Hepatic stellate cell (primary cell): ENCODE data around the gene ZBP1.

Experiments used
- DNase-seq: peaks from one replicate; pipeline ENCODE4 v3.0.0; 2011; ENCODE audit warnings: low spot score

ZBP1 gene

GRCh38 chr20:57586370-57586793, 33.8 kb downstream of the ZBP1 start:
- DNase-seq: no peak

DNA sequence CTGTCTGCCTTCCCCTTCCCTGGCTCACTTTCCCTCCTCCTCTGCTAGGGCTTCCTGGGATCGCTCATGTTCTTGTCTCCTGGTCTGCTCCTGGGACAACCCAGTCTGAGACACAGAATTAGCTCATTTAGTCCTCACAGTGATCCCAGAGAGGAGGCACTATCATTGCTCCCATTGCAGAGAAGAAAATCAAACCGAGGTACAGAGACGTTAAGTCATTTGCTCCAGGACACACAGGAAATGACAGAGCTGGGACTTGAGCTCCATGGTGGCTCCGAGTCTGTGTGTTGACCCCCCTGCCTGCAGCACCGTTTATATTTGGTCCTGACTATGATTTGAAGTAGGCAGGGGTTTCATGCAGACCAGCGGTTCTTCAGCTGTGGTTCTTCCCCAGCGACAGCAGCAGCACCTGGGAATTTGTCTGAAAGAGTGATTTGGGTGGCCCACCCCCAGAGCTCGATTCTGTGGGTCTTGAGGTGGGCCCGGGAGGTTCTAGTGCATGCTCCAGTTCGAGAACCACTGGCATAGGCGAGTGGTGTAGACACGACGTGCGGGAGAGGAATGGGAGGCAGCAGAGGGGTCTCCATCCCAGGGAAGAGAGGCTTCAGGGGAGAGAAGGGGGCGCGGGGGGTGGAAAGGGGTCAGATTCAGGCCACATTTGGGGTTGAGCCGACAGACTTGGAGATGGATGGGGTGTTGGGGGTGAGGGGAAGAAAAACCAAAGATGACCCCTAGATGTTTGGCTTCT, 34.6 kb downstream of the ZBP1 start:
- DNase-seq: no peak

- DNase-seq: no peak
These were observed 35.3 kb downstream of the ZBP1 start for GRCh38 chr20:57584768-57585461.

DNA sequence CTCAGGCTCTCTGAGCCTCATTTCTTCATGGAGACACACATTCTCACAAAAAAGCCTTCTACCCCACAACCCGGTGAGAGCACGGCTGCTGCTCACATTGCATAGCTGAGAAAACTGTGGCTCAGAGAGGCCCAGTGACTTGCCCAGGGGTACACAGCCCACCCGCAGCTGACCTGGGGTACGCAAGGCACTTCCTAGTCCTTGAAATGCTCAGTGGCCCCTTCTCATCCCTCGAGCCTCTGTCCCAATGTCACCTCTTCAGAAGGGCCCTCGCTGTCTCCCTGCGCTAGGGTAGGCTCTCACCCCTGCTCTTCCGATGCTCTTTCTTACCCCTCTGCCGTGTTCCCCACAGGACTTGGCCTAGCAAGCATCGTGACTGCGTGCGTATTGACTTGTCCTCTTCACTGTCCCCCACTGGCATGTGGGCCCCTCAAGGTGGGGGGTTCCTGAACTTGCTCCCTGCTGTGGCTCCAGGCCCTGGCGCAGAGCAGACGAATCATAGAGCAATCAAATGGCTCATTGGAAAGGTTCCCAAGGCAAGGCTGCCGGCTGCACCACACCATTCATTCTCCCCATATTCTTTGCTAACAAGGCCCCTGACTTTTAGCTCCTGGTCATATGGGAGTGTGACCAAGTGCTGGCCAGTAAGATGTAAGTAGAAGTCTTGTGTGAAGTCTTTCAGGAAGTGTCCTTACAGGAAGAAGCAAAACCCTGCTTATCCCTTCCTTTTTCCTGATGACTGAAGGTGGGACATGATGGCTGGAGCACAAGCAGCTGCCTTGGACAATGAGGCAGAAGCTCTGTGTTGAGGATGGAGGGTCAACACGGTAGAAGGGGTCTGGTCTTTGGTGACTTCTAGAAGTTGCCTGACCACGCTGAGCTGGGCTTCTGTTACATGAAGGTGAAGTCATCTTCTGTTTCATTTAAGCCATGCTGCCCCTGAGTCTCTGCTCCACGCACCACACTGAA, 36.7 kb downstream of the ZBP1 start:
- no peak for DNase-seq

GRCh38 chr20:57582432-57583288, 37.6 kb downstream of the ZBP1 start:
- DNase-seq: no peak

GRCh38 chr20:57582029-57582378, 38.2 kb downstream of the ZBP1 start:
- DNase-seq: no peak

DNA sequence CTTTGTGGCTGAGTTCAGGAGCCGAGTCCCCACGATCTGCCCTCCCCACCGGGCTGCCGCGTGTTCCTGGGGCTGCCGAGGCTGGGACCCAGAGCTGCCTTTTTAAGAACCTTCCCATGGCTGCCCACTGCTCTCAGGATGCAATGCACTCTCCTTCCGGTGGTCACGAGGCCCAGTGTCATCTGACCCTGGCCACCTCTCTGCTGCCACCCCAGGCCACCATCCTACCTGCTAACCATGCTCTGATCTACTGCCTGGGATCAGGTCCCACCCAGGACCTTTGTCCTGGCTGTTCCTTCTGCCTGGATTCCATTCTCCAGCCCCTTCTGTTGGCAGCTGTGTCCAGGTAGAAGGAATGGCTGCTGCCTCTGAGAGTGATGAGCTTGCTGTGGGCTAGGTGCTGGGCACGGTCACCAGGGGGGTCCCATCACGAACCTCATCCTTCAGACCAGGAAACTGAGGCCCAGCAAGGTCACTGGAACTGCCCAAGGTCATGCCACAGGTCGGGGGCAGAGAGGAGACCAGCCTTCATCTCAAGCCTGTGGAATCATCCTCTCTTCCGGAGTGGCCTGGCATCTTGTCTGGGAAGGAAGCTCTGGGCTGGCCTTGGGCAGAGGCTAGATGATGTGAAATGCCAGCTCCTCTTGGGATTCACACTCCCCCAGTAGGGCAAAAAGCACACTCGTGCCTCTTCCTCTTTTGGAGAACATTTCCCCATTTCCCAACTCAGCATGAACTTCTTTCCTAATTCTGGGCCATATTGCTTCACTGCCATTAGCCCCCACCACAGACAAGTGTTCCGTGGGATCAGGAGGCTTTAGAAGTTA, 38.8 kb downstream of the ZBP1 start:
- no peak for DNase-seq

- DNase-seq: no peak
These were observed 39.6 kb downstream of the ZBP1 start for GRCh38 chr20:57580478-57581201.

DNA sequence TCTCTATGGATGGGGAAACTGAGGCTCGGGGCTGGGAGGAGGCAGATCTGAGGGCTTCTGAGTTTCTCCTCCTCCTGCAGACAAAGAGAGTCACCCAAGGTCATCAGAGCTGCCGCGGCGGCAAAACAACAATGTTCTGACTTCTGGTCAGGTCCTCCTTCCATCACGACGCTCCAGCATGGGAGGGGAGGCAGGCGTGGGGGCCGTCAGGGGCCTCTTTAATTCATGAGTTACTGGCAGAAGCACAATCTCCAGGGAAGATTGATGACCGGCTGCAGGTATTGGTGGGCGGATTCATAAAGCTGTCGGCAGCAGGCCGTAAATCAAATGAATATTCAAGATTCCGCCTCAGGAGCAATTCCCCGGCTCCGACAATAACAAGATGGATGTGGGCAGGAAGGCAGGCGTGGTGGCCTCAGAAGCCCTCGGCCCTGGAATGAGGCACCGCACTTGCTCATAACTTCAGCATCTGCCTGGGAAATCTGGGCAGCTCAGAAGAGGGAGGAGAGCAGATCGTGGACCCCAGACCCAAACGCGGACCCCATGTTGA, 40.3 kb downstream of the ZBP1 start:
- DNase-seq: no peak

- DNase-seq: no peak
These were observed 40.8 kb downstream of the ZBP1 start for GRCh38 chr20:57579331-57579897.

DNA sequence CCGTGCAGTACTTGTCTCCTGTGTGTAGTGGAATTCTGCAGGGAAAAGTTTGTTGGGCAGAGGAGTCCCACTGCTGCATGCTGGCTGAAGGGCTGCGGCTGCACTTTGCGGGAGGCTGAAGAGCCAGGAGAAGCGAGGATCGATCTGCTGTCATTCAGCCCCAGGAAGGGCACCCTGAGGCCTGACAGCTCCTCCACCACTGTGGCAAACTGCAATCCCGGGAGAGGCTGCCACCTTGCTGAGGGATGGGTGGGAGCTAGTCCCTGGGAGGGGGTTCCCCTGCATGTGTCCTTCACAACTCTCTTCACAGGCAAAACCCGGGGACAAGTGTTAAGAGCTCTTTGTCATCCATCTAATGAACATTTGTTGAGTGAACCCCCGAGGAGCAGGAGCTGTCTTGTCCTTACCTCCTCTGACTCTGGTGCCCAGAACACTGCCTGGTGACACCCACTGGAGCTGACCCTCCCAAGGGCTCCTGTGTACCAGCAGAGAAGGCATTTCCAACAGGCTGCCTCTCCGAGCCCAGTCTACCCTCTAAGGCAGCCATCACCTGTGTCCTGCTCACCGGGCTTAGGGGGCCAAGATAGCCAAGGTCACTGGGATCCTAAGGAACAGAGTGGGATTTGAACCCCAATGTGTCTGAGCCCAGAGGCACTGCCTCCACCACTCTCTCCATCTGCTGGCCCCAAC, 41.6 kb downstream of the ZBP1 start:
- no peak for DNase-seq

DNA sequence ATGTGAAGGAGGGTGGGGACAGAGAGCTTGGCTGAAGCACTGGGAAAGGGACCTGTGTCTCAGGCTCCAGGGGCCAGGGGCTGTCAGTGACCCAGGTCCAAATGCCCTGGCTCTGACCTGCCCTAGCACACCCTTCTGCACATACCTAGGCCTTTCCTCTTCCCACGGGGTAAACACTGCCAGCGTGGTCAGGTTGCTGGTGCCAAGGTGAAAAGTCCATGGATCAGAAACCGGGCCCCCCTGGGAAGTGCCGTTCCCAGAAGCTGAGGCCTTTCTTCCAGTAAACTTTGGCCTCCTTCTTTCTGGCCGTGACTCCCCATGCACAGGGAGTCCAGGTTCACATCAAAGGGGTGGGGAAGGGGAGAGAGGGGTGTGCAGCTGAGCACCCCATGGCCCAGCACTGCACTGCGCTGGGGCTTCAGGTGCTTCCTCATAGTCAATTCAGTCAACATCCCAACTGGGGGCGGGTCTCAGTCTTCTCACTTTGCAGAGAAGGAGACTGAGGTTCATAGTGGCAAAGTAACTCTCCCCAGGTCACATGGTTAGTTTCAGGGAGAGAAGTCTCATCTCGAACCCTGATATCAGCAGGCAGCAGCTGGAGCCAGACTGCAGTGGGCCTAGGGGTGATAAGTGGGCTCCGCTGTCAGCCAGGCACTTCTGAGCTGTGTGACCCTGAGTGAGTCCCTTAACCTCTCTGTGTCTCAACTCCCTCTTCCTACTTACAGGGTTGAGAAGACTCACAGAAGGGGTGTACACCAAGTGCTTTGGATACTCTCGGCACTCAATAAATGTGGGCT, 42.3 kb downstream of the ZBP1 start:
- DNase-seq: no peak

GRCh38 chr20:57576617-57577550, 43.3 kb downstream of the ZBP1 start:
- DNase-seq: no peak

GRCh38 chr20:57576002-57576401, 44.2 kb downstream of the ZBP1 start:
- no peak for DNase-seq

DNA sequence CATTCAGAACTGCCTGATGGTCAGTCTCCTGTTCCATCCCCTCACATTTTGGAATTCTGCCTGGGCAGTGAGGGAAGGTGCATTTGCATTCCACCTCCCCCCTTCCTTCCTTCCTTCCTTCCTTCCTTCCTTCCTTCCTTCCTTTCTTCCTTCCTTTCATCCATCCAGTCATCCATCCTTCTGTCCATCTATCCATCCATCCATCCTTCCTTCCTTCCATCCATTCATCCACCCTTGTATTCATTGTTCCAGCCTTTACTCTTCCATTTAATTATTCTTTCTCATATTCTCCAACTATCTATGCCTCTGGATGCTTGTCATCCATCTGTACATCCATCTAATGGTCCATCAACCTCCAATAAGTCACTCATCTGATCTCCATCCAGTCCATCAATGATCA, 45.3 kb downstream of the ZBP1 start:
- DNase-seq: no peak

GRCh38 chr20:57573894-57574293, 46.3 kb downstream of the ZBP1 start:
- no peak for DNase-seq

- no peak for DNase-seq
These were observed 47.0 kb downstream of the ZBP1 start for GRCh38 chr20:57573242-57573641.
